ENCODE data around the gene ADCYAP1R1. TPM values are rescaled to one million over a fixed set of nuclear protein-coding genes. Genes with fewer than 3 reads are reported as not detected.

The ADCYAP1R1 gene
- total RNA-seq, 1 experiment from 2014 or later, result not detected

- Mint-ChIP-seq H3K36me3 (ENCODE audit: insufficient read depth, unreplicated experiment) (no peaks in the 10 kb centered on the region), H3K4me3 (ENCODE audit: unreplicated experiment) (no peak overlapping the region), H3K27me3 (ENCODE audit: insufficient read depth, unreplicated experiment) (peaks cover 69% of the 10 kb centered on the region), H3K4me1 (ENCODE audit: insufficient read depth, unreplicated experiment) (no peaks in the 10 kb centered on the region), H3K9me3 (ENCODE audit: unreplicated experiment) (no peaks in the 10 kb centered on the region), H3K27ac (ENCODE audit: low read depth, unreplicated experiment) (no peak overlapping the region)
- intact Hi-C loops (cut with micrococcal nuclease), result no loop called here
- BruUV-seq (replicated peaks), result no TSS peak
- ChIA-PET POLR2A (no interaction called here), CTCF (no interaction called here)
- TF ChIP-seq CTCF (IDR thresholded peaks at IDR 0.05; ENCODE audit: unreplicated experiment), result no peak
- DNase-seq (ENCODE audit: unreplicated experiment), result no peak
These were observed 356 bp downstream of the ADCYAP1R1 start for GRCh38 chr7:31052487-31052840.

GRCh38 chr7:31052841-31053601 lies 913 bp downstream of the ADCYAP1R1 start:
- Mint-ChIP-seq H3K9me3 (ENCODE audit: unreplicated experiment) (no peaks in the 10 kb centered on the region), H3K27ac (ENCODE audit: low read depth, unreplicated experiment) (no peak overlapping the region), H3K4me3 (ENCODE audit: unreplicated experiment) (no peak overlapping the region), H3K27me3 (ENCODE audit: insufficient read depth, unreplicated experiment) (peaks cover 71% of the 10 kb centered on the region), H3K4me1 (ENCODE audit: insufficient read depth, unreplicated experiment) (no peaks in the 10 kb centered on the region), H3K36me3 (ENCODE audit: insufficient read depth, unreplicated experiment) (no peaks in the 10 kb centered on the region)
- ChIA-PET POLR2A (no interaction called here), CTCF (interaction anchor here (1.0 kb wide), 1 partner anchor 73 kb away, joined by 3 read pairs; no protein-coding TSS in a partner anchor)
- no peak for DNase-seq (ENCODE audit: unreplicated experiment)
- intact Hi-C loops (cut with micrococcal nuclease), result no loop called here
- no peak for TF ChIP-seq CTCF (IDR thresholded peaks at IDR 0.05; ENCODE audit: unreplicated experiment)
- BruUV-seq (replicated peaks), result no TSS peak

GRCh38 chr7:31053986-31054385 lies 1.9 kb downstream of the ADCYAP1R1 start:
- ChIA-PET POLR2A (no interaction called here), CTCF (interaction anchor here (1.0 to 1.6 kb wide), 3 partner anchors 9 to 74 kb away, joined by 3 to 7 read pairs (median 3); no protein-coding TSS in a partner anchor)
- Mint-ChIP-seq H3K27me3 (ENCODE audit: insufficient read depth, unreplicated experiment) (peaks cover 73% of the 10 kb centered on the region), H3K36me3 (ENCODE audit: insufficient read depth, unreplicated experiment) (no peaks in the 10 kb centered on the region), H3K4me1 (ENCODE audit: insufficient read depth, unreplicated experiment) (no peaks in the 10 kb centered on the region), H3K4me3 (ENCODE audit: unreplicated experiment) (no peak overlapping the region), H3K9me3 (ENCODE audit: unreplicated experiment) (no peaks in the 10 kb centered on the region), H3K27ac (ENCODE audit: low read depth, unreplicated experiment) (no peak overlapping the region)
- intact Hi-C loops (cut with micrococcal nuclease), result no loop called here
- TF ChIP-seq CTCF (IDR thresholded peaks at IDR 0.05; ENCODE audit: unreplicated experiment), result no peak
- DNase-seq (ENCODE audit: unreplicated experiment), result no peak
- BruUV-seq (replicated peaks), result no TSS peak

- ChIA-PET POLR2A (no interaction called here), CTCF (interaction anchor here (0.7 to 1.6 kb wide), 3 partner anchors 8 to 71 kb away, joined by 3 to 7 read pairs (median 3); no protein-coding TSS in a partner anchor)
- H3K27me3 Mint-ChIP-seq (ENCODE audit: insufficient read depth, unreplicated experiment), result peaks cover 73% of the 10 kb centered on the region
- no peak for DNase-seq (ENCODE audit: unreplicated experiment)
- no peak overlapping the region for H3K4me3 Mint-ChIP-seq (ENCODE audit: unreplicated experiment)
- H3K36me3 Mint-ChIP-seq (ENCODE audit: insufficient read depth, unreplicated experiment), result no peaks in the 10 kb centered on the region
- intact Hi-C loops (cut with micrococcal nuclease), result no loop called here
- no TSS peak for BruUV-seq (replicated peaks)
- no peaks in the 10 kb centered on the region for H3K4me1 Mint-ChIP-seq (ENCODE audit: insufficient read depth, unreplicated experiment)
- no peaks in the 10 kb centered on the region for H3K9me3 Mint-ChIP-seq (ENCODE audit: unreplicated experiment)
- TF ChIP-seq CTCF (IDR thresholded peaks at IDR 0.05; ENCODE audit: unreplicated experiment), result no peak
- H3K27ac Mint-ChIP-seq (ENCODE audit: low read depth, unreplicated experiment), result no peak overlapping the region
These were observed 2.6 kb downstream of the ADCYAP1R1 start for GRCh38 chr7:31054608-31055278.
